HCT116 (cell line): ENCODE measurements around the gene QKI. TPM values are rescaled to one million over a fixed set of nuclear protein-coding genes. Genes with fewer than 3 reads are reported as not detected.

Experiments
- ATAC-seq: fragments of 200-7000 bp; cut with Tn5 transposase; 2 replicates; pipeline ENCODE4 v1.9.1; 2020; ENCODE audit warnings: mild to moderate bottlenecking, moderate library complexity
- BruUV-seq: library from RNA; stranded (reverse); fragments of 400-500 nt; replicated peaks from 2 replicates; lab custom pipeline; 2021; lab: Mats Ljungman, UMichigan
- CTCF ChIA-PET: fragments of 300-600 bp; sonication (Branson Sonifier 250); formaldehyde crosslinking; loops from one replicate; lab custom pipeline; 2021; ENCODE audit warnings: antibody characterized with exemption; lab: Charles Lee
- POLR2A ChIA-PET: fragments of 300-600, 350-600 bp; sonication (Branson Sonifier 250); formaldehyde crosslinking; loops from one replicate; lab custom pipeline; 2021; ENCODE audit warnings: antibody characterized with exemption; lab: Charles Lee
- RAD21 ChIA-PET, 2 experiments: fragments of 300-600 bp; sonication (Branson Sonifier 250); formaldehyde crosslinking; loops; one replicate each; lab custom pipeline; 2023; ENCODE audit warnings: low total read pairs in 2 of 2; ENCODE audit not compliant: uncharacterized antibody in 2 of 2, unreplicated experiment in 2 of 2, low non-redundant PET in 1 of 2; lab: Charles Lee
- DNase-seq: peaks from one replicate; pipeline ENCODE4 v3.0.0-alpha.2; 2010; ENCODE audit warnings: low read depth, low spot score
- H2AFZ ChIP-seq: fragments of 200-600 bp; shearing (Covaris generic), sonication (generic); 2 replicates; pipeline ENCODE4 v1.6.1; 2017; ENCODE audit warnings: low read depth, mixed run types, mixed read lengths, antibody characterized with exemption, low read length; ENCODE audit not compliant: poor library complexity, severe bottlenecking
- H3K27ac ChIP-seq: 2 replicates; pipeline ENCODE4 v1.5.1; 2012; ENCODE audit warnings: low read depth, low read length
- H3K27me3 ChIP-seq: fragments of 200-600 bp; sonication (generic); 2 replicates; pipeline ENCODE4 v1.6.1; 2016; ENCODE audit warnings: mixed run types, low read length, mixed read lengths; ENCODE audit not compliant: insufficient read depth
- H3K36me3 ChIP-seq, 2 experiments: fragments of 200-500 bp in 1 of 2; fragments of 200-600 bp in 1 of 2; sonication (Bioruptor generic) in 1 of 2; sonication (generic) in 1 of 2; 2 replicates each; pipeline versions ENCODE4 v1.5.1 to v1.6.1; 2014 to 2016; ENCODE audit warnings: low read length in 2 of 2, inconsistent platforms in 1 of 2, mixed read lengths in 1 of 2, mixed run types in 1 of 2; ENCODE audit not compliant: insufficient read depth in 2 of 2, control insufficient read depth in 1 of 2
- H3K4me1 ChIP-seq, 2 experiments: fragments of 200-600 bp in 1 of 2; sonication (generic) in 1 of 2; 2 replicates each; pipeline versions ENCODE4 v1.5.1 to v1.6.1; 2012 to 2017; ENCODE audit warnings: low read length in 2 of 2, inconsistent platforms in 1 of 2, mild to moderate bottlenecking in 1 of 2, mixed read lengths in 1 of 2, mixed run types in 1 of 2, moderate library complexity in 1 of 2; ENCODE audit not compliant: insufficient read depth in 2 of 2, control insufficient read depth in 1 of 2
- H3K4me2 ChIP-seq: fragments of 200-600 bp; sonication (generic); 2 replicates; pipeline ENCODE4 v1.6.1; 2017; ENCODE audit warnings: mixed run types, low read length, mixed read lengths
- H3K4me3 ChIP-seq, 2 experiments: fragments of 200-600 bp in 1 of 2; sonication (generic) in 1 of 2; replicated peaks in 1 of 2; 2 replicates each; pipeline ENCODE4 v1.5.1; 2011 to 2016; ENCODE audit warnings: low read length in 2 of 2, control low read depth in 1 of 2, low read depth in 1 of 2, mild to moderate bottlenecking in 1 of 2, mixed read lengths in 1 of 2, mixed run types in 1 of 2
- H3K79me2 ChIP-seq: fragments of 200-600 bp; sonication (generic); 2 replicates; pipeline ENCODE4 v1.6.1; 2017; ENCODE audit warnings: mild to moderate bottlenecking, mixed run types, low read length, moderate library complexity, mixed read lengths; ENCODE audit not compliant: insufficient read depth
- H3K9ac ChIP-seq: fragments of 200-600 bp; sonication (generic); 2 replicates; pipeline ENCODE4 v1.6.1; 2016; ENCODE audit warnings: low read length, mixed read lengths
- H3K9me2 ChIP-seq: fragments of 200-600 bp; sonication (generic), shearing (Covaris generic); 2 replicates; pipeline ENCODE4 v1.6.1; 2017; ENCODE audit warnings: mixed run types, mild to moderate bottlenecking, moderate library complexity; ENCODE audit not compliant: insufficient read depth
- H3K9me3 ChIP-seq, 2 experiments: fragments of 200-500 bp in 1 of 2; fragments of 200-600 bp in 1 of 2; sonication (Bioruptor generic) in 1 of 2; sonication (generic) in 1 of 2; 2 replicates each; pipeline ENCODE4 v1.6.1; 2014 to 2017; ENCODE audit warnings: low read length in 2 of 2, mixed read lengths in 2 of 2, inconsistent platforms in 1 of 2, low read depth in 1 of 2, mild to moderate bottlenecking in 1 of 2, mixed run types in 1 of 2, moderate library complexity in 1 of 2; ENCODE audit not compliant: control insufficient read depth in 1 of 2, insufficient read depth in 1 of 2
- H4K20me1 ChIP-seq: fragments of 200-600 bp; sonication (generic), shearing (Covaris generic); 2 replicates; pipeline ENCODE4 v1.6.1; 2017; ENCODE audit warnings: mixed run types, mild to moderate bottlenecking, moderate library complexity; ENCODE audit not compliant: insufficient read depth
- CBX3 ChIP-seq: IDR thresholded peaks from 2 replicates; pipeline ENCODE4 v1.6.1; 2012; ENCODE audit warnings: low read depth
- CTCF ChIP-seq, 3 experiments: fragments of 200-600 bp in 1 of 3; sonication (generic) in 1 of 3; IDR thresholded peaks in 2 of 3; conservative IDR thresholded peaks in 1 of 3; 2 replicates each; pipeline ENCODE4 v1.5.1; 2012 to 2017; ENCODE audit warnings: low read depth in 2 of 3, low read length in 2 of 3, antibody characterized with exemption in 1 of 3, borderline replicate concordance in 1 of 3, control low read depth in 1 of 3, mild to moderate bottlenecking in 1 of 3, mixed read lengths in 1 of 3, mixed run types in 1 of 3, moderate library complexity in 1 of 3; ENCODE audit not compliant: insufficient read depth in 1 of 3
- EZH2 ChIP-seq: fragments of 200-600 bp; sonication (generic); IDR thresholded peaks from 2 replicates; pipeline ENCODE4 v1.6.1; 2017; ENCODE audit warnings: antibody characterized with exemption, mixed run types
- POLR2A ChIP-seq: IDR thresholded peaks from 2 replicates; pipeline ENCODE4 v1.7.0; 2011; ENCODE audit warnings: borderline replicate concordance; ENCODE audit not compliant: insufficient read depth, insufficient read length; ENCODE audit errors: extremely low read depth
- POLR2AphosphoS5 ChIP-seq: IDR thresholded peaks from 2 replicates; pipeline ENCODE4 v1.6.1; 2011; ENCODE audit warnings: mild to moderate bottlenecking, low read depth, low read length, moderate library complexity
- RAD21 ChIP-seq: IDR thresholded peaks from 2 replicates; pipeline ENCODE4 v1.6.1; 2012; ENCODE audit warnings: low read depth, mild to moderate bottlenecking
- SP1 ChIP-seq: IDR thresholded peaks from 2 replicates; pipeline ENCODE4 v1.6.1; 2012; ENCODE audit warnings: low read depth
- SRF ChIP-seq: IDR thresholded peaks from 2 replicates; pipeline ENCODE4 v1.6.1; 2012; ENCODE audit warnings: low read depth
- TCF7L2 ChIP-seq: IDR thresholded peaks from 2 replicates; pipeline ENCODE4 v1.7.0; 2011; ENCODE audit warnings: borderline replicate concordance, inconsistent platforms; ENCODE audit not compliant: insufficient read depth, insufficient read length; ENCODE audit errors: extremely low read depth
- ZBTB33 ChIP-seq: IDR thresholded peaks from 2 replicates; pipeline ENCODE4 v1.6.1; 2011; ENCODE audit warnings: mild to moderate bottlenecking, low read length, moderate library complexity; ENCODE audit not compliant: insufficient replicate concordance; ENCODE audit errors: extremely low read depth
- ZNF274 ChIP-seq: fragments of 200-500 bp; sonication (Bioruptor generic); IDR thresholded peaks from 2 replicates; pipeline ENCODE4 v1.6.1; 2014; ENCODE audit warnings: mild to moderate bottlenecking, low read depth, low read length, inconsistent platforms
- intact Hi-C: fragments of 100-400 bp; cut with micrococcal nuclease; formaldehyde crosslinking; loops from 2 replicates; pipeline ENCODE4 v1.10.0; 2022
- total RNA-seq: library from RNA; stranded (reverse); gene quantifications from one replicate; pipeline ENCODE4 v1.2.1, GENCODE V29; 2021; ENCODE audit not compliant: unreplicated experiment
- TF ChIP-seq, protein P1 (sequence below): IDR thresholded peaks from 2 replicates; pipeline ENCODE4 v1.6.1; 2012; ENCODE audit warnings: low read depth

QKI gene
- total RNA-seq, 1 experiment from 2014 or later, result 35.3 TPM

- Histone ChIP-seq H3K27ac (no peak overlapping the region), H4K20me1 (no peaks in the 10 kb centered on the region), H3K27me3 (no peaks in the 10 kb centered on the region), H3K9me3 (no peaks in the 10 kb centered on the region), H3K4me3 (no peak overlapping the region), H3K79me2 (no peaks in the 10 kb centered on the region), H3K4me2 (no peak overlapping the region), H3K9me2 (no peaks in the 10 kb centered on the region; the same call in 1 of the 2 replicates), H2AFZ (no peak overlapping the region), H3K9ac (no peak overlapping the region), H3K4me1 (peaks cover 0 to 11% of the 10 kb centered on the region in 2 experiments; a peak in 2 of 4 replicates), H3K36me3 (no peaks in the 10 kb centered on the region)
- ATAC-seq (no peak), DNase-seq (no peak)
- RAD21 ChIA-PET, result no interaction called here
- POLR2A ChIA-PET, result no interaction called here
- CTCF ChIA-PET, result no interaction called here
- intact Hi-C loops, result no loop called here
- no peak for TF ChIP-seq CTCF (IDR thresholded peaks at IDR 0.05 in 2 of 3, conservative IDR thresholded peaks at IDR 0.05 in 1 of 3; ENCODE audit: borderline replicate concordance in 1 of 3, insufficient read depth in 1 of 3, low read depth in 2 of 3, low read length in 2 of 3)
- no peak for TF ChIP-seq ZNF274
- TF ChIP-seq CBX3, result no peak
- TF ChIP-seq ZBTB33, result no peak
- TF ChIP-seq SRF, result no peak
- TF ChIP-seq RAD21, result no peak
- no peak for TF ChIP-seq EZH2
- TF ChIP-seq, protein P1, sequence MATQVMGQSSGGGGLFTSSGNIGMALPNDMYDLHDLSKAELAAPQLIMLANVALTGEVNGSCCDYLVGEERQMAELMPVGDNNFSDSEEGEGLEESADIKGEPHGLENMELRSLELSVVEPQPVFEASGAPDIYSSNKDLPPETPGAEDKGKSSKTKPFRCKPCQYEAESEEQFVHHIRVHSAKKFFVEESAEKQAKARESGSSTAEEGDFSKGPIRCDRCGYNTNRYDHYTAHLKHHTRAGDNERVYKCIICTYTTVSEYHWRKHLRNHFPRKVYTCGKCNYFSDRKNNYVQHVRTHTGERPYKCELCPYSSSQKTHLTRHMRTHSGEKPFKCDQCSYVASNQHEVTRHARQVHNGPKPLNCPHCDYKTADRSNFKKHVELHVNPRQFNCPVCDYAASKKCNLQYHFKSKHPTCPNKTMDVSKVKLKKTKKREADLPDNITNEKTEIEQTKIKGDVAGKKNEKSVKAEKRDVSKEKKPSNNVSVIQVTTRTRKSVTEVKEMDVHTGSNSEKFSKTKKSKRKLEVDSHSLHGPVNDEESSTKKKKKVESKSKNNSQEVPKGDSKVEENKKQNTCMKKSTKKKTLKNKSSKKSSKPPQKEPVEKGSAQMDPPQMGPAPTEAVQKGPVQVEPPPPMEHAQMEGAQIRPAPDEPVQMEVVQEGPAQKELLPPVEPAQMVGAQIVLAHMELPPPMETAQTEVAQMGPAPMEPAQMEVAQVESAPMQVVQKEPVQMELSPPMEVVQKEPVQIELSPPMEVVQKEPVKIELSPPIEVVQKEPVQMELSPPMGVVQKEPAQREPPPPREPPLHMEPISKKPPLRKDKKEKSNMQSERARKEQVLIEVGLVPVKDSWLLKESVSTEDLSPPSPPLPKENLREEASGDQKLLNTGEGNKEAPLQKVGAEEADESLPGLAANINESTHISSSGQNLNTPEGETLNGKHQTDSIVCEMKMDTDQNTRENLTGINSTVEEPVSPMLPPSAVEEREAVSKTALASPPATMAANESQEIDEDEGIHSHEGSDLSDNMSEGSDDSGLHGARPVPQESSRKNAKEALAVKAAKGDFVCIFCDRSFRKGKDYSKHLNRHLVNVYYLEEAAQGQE, result no peak
- no peak for TF ChIP-seq SP1
- no peak for TF ChIP-seq POLR2A
- no peak for TF ChIP-seq POLR2AphosphoS5
- TF ChIP-seq TCF7L2, result no peak
- BruUV-seq, result TSS peak; percentile 26
These were observed 157.2 kb downstream of the QKI start for GRCh38 chr6:163571730-163572129.
